Calu3 (cell line): ENCODE measurements around the gene ATP6V1E1. TPM values are rescaled to one million over a fixed set of nuclear protein-coding genes. Genes with fewer than 3 reads are reported as not detected.

Experiments
- BruUV-seq: library from RNA; stranded (reverse); fragments of 400-500 nt; replicated peaks from 2 replicates; lab custom pipeline; 2021; lab: Mats Ljungman, UMichigan
- CTCF ChIA-PET: fragments of 300-600 bp; sonication (Branson Sonifier 250); formaldehyde crosslinking; loops from one replicate; lab custom pipeline; 2022; ENCODE audit warnings: antibody characterized with exemption; lab: Charles Lee
- DNase-seq: peaks from one replicate; pipeline ENCODE4 v3.0.0; 2022
- H3K27ac Mint-ChIP-seq: one replicate; pipeline ENCODE4 v1.8.0; 2022; ENCODE audit warnings: mixed read lengths; ENCODE audit not compliant: unreplicated experiment
- H3K27me3 Mint-ChIP-seq: one replicate; pipeline ENCODE4 v1.8.0; 2022; ENCODE audit warnings: mixed read lengths; ENCODE audit not compliant: unreplicated experiment
- H3K36me3 Mint-ChIP-seq: one replicate; pipeline ENCODE4 v1.8.0; 2022; ENCODE audit warnings: mild to moderate bottlenecking, moderate library complexity, mixed read lengths; ENCODE audit not compliant: insufficient read depth, unreplicated experiment
- H3K4me1 Mint-ChIP-seq: one replicate; pipeline ENCODE4 v1.8.0; 2022; ENCODE audit warnings: mild to moderate bottlenecking, low read depth, mixed read lengths; ENCODE audit not compliant: unreplicated experiment
- H3K4me3 Mint-ChIP-seq: one replicate; pipeline ENCODE4 v1.8.0; 2022; ENCODE audit warnings: mild to moderate bottlenecking, low read depth, moderate library complexity, mixed read lengths; ENCODE audit not compliant: unreplicated experiment
- H3K9me3 Mint-ChIP-seq: one replicate; pipeline ENCODE4 v1.8.0; 2022; ENCODE audit warnings: low read depth, mixed read lengths; ENCODE audit not compliant: unreplicated experiment
- intact Hi-C: fragments of 100-400 bp; cut with micrococcal nuclease; formaldehyde crosslinking; loops from one replicate; pipeline ENCODE4 v1.10.0; 2022; ENCODE audit not compliant: unreplicated experiment
- total RNA-seq: library from RNA; stranded (reverse); gene quantifications from 2 replicates; pipeline ENCODE4 v1.2.3, GENCODE V29; 2022
- TF ChIP-seq, protein P1 (sequence below): fragments of 200-600 bp; IDR thresholded peaks from one replicate; pipeline ENCODE4 v1.8.0; 2022; ENCODE audit warnings: antibody characterized with exemption; ENCODE audit not compliant: unreplicated experiment

Gene ATP6V1E1
- total RNA-seq, 1 experiment from 2014 or later = 105 TPM

DNA sequence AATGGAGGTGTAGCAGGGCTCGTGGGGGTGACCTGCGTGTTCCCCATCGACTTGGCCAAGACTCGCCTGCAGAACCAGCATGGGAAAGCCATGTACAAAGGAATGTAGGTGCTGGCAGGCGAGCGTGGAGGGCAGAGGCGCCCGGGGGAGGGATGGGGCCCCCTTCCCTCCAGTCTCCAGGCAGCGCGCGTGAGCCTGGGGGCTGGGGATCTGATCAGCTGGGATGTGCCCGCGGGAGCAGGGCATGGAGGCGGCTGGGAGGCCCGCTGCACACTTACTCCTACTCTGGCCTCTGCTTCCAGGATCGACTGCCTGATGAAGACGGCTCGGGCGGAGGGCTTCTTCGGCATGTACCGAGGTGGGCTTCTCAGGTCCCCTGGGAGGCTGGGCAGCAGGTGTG lies 47.5 kb downstream of the ATP6V1E1 start:
- CTCF ChIA-PET = no interaction called here
- Mint-ChIP-seq H3K27me3 (no peaks in the 10 kb centered on the region), H3K27ac (no peak overlapping the region), H3K4me3 (no peak overlapping the region), H3K9me3 (no peaks in the 10 kb centered on the region), H3K4me1 (no peaks in the 10 kb centered on the region), H3K36me3 (peaks cover 5% of the 10 kb centered on the region)
- intact Hi-C loops = no loop called here
- DNase-seq = no peak
- no TSS peak for BruUV-seq
- TF ChIP-seq, protein P1, sequence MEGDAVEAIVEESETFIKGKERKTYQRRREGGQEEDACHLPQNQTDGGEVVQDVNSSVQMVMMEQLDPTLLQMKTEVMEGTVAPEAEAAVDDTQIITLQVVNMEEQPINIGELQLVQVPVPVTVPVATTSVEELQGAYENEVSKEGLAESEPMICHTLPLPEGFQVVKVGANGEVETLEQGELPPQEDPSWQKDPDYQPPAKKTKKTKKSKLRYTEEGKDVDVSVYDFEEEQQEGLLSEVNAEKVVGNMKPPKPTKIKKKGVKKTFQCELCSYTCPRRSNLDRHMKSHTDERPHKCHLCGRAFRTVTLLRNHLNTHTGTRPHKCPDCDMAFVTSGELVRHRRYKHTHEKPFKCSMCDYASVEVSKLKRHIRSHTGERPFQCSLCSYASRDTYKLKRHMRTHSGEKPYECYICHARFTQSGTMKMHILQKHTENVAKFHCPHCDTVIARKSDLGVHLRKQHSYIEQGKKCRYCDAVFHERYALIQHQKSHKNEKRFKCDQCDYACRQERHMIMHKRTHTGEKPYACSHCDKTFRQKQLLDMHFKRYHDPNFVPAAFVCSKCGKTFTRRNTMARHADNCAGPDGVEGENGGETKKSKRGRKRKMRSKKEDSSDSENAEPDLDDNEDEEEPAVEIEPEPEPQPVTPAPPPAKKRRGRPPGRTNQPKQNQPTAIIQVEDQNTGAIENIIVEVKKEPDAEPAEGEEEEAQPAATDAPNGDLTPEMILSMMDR = no peak

DNA sequence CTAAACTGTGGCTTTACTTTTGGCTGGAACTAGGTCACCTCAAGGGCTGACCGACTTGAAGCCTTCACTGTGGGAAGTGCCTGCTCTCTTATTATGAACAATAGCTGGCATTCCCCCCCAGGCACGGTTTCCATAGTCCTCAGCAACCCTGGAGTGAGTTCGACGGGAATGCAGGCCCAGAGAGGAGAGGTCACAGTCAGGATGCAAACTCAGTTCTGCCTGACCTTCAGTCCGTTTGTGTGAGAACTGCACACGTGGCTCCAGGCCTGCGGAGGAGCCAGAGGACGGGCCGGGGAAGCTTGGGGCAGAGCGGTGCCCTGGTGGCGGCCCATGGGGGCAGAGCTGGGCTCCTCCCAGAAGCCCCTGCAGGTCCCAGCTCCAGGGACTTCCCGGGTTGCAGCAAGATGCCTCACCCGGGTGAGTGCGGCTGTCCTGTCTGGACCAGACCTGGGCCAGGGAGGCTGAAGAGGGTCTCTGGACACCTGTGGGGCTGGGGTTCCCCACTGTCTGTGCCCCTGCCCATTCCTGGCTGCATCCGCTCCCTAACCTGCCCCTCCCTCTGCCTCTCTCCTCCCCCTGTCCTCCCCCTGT lies 48.0 kb downstream of the ATP6V1E1 start:
- BruUV-seq = no TSS peak
- Mint-ChIP-seq H3K27me3 (no peaks in the 10 kb centered on the region), H3K36me3 (peaks cover 5% of the 10 kb centered on the region), H3K4me1 (no peaks in the 10 kb centered on the region), H3K9me3 (no peaks in the 10 kb centered on the region), H3K4me3 (no peak overlapping the region), H3K27ac (no peak overlapping the region)
- no peak for DNase-seq
- intact Hi-C loops = no loop called here
- CTCF ChIA-PET = interaction anchor here (0.6 kb wide), 1 partner anchor 38 kb away, joined by 3 read pairs; no protein-coding TSS in a partner anchor
- TF ChIP-seq, protein P1 = no peak

DNA sequence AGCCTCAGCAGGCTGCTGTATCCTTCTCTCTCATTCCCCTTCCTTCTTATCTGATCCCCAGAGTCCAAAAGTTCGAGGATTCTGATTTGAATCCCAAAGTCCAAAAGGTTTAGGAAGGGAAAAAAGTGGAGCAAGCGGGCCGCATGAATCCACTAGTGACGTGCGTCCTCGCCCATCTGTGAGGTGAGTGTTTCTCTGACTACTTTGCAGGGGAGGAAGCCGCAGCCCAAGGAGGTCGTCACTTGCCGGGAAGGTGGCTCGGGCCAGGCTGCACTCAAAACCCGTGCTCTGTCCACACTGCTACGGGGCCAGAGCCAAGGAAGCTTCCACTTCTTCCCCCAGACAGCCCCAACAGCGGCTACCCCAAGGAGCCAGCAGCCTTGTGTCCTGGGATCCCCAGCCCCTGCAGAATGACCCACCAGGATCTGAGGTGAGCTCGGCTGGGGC lies 49.0 kb downstream of the ATP6V1E1 start:
- H3K27ac Mint-ChIP-seq = no peak overlapping the region
- H3K9me3 Mint-ChIP-seq = no peaks in the 10 kb centered on the region
- H3K27me3 Mint-ChIP-seq = no peaks in the 10 kb centered on the region
- intact Hi-C loops = no loop called here
- BruUV-seq = no TSS peak
- TF ChIP-seq, protein P1 = no peak
- H3K4me3 Mint-ChIP-seq = no peak overlapping the region
- H3K4me1 Mint-ChIP-seq = no peaks in the 10 kb centered on the region
- H3K36me3 Mint-ChIP-seq = peaks cover 5% of the 10 kb centered on the region
- no peak for DNase-seq
- CTCF ChIA-PET = no interaction called here

DNA sequence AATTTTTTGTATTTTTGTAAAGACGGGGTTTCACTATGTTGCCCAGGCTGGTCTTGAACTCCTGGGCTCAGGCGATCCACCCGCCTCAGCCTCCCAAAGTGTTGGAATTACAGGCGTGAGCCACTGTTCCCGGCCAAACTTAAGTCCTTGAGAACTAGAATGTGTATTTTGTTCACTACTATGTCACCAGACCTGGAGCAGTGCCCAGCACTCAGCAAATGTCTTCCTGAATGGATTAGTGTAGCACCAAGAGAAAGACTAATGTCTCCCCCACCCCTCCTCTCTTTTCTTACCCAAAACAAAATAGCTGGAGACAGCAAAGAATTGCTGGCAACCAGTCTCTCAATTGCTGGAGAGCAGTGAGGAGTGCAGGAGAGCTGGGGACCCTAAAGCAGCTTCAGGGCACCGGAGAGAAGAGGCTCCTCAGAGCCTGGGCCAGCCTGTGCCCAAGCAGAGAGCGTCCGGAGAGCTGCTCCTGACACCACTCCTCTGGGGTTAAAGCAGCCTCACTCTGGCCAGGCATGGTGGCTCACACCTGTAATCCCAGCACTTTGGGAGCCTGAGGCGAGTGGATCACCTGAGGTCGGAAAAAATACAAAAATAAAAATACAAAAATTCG lies 50.3 kb downstream of the ATP6V1E1 start:
- Mint-ChIP-seq H3K4me3 (no peak overlapping the region), H3K4me1 (no peaks in the 10 kb centered on the region), H3K27ac (no peak overlapping the region), H3K36me3 (peaks cover 5% of the 10 kb centered on the region), H3K27me3 (no peaks in the 10 kb centered on the region), H3K9me3 (no peaks in the 10 kb centered on the region)
- no TSS peak for BruUV-seq
- intact Hi-C loops = no loop called here
- TF ChIP-seq, protein P1 = no peak
- CTCF ChIA-PET = interaction anchor here (0.7 kb wide), 1 partner anchor 45 kb away, joined by 5 read pairs; no protein-coding TSS in a partner anchor
- no peak for DNase-seq
